Peyer's patch (tissue), 4 donors: ENCODE measurements around the gene OR5L1. TPM values are rescaled to one million over a fixed set of nuclear protein-coding genes. Genes with fewer than 3 reads are reported as not detected.

Experiments
- DNase-seq, 3 donors: peaks; one replicate each; pipeline ENCODE4 v3.0.0-alpha.2; 2017 to 2019
- H3K27ac ChIP-seq, 4 donors: fragments of 200-600 bp; sonication (generic); one replicate each; pipeline ENCODE4 v1.5.1; 2016 to 2019
- H3K27me3 ChIP-seq, 2 donors: fragments of 200-600 bp; sonication (generic); one replicate each; pipeline ENCODE4 v1.5.1; 2019
- H3K36me3 ChIP-seq, 3 donors: fragments of 200-600 bp; sonication (generic); one replicate each; pipeline ENCODE4 v1.5.1; 2016 to 2019
- H3K4me1 ChIP-seq, 4 donors: fragments of 200-600 bp; sonication (generic); one replicate each; pipeline ENCODE4 v1.5.1; 2016 to 2019
- H3K4me3 ChIP-seq, 4 donors: fragments of 200-600 bp; sonication (generic); 1 replicate in 3 of 4; 2 replicates in 1 of 4; pipeline ENCODE4 v1.5.1; 2016 to 2019; ENCODE audit warnings: mild to moderate bottlenecking in 1 of 4
- H3K9me3 ChIP-seq, 4 donors: fragments of 200-600 bp; sonication (generic); one replicate each; pipeline ENCODE4 v1.5.1; 2016 to 2019; ENCODE audit warnings: mild to moderate bottlenecking in 1 of 4
- CTCF ChIP-seq, 6 experiments: fragments of 450-650 bp in 4 of 6; fragments of 200-600 bp in 2 of 6; sonication (generic) in 1 of 6; IDR thresholded peaks; one replicate each; pipeline ENCODE4 v1.5.1; 2017 to 2019; ENCODE audit warnings: antibody characterized with exemption in 6 of 6, mild to moderate bottlenecking in 3 of 6, moderate library complexity in 1 of 6
- POLR2A ChIP-seq, 2 donors: fragments of 450-650 bp; IDR thresholded peaks; one replicate each; pipeline ENCODE4 v1.5.1; 2017; ENCODE audit warnings: antibody characterized with exemption in 2 of 2, mild to moderate bottlenecking in 2 of 2, moderate library complexity in 2 of 2
- total RNA-seq, 4 donors: library from RNA; depleted of rRNA; stranded (reverse); fragments of >200 nt; gene quantifications; one replicate each; pipeline ENCODE4 v1.1.0, GENCODE V29; 2016

Gene OR5L1
- total RNA-seq, 4 donors from 2014 or later: not detected

GRCh38 chr11:55852141-55852540 lies 41.0 kb downstream of the OR5L1 start:
- Histone ChIP-seq H3K36me3 (no peaks in the 10 kb centered on the region), H3K4me1 (no peaks in the 10 kb centered on the region), H3K4me3 (no peak overlapping the region), H3K27ac (no peak overlapping the region), H3K27me3 (no peaks in the 10 kb centered on the region), H3K9me3 (peaks cover 0 to 3% (median 0%) of the 10 kb centered on the region in 4 donors)
- TF ChIP-seq CTCF (IDR thresholded peaks at IDR 0.05) (no peak), POLR2A (IDR thresholded peaks at IDR 0.05) (no peak)
- DNase-seq: no peak

GRCh38 chr11:55854704-55855103 lies 43.5 kb downstream of the OR5L1 start:
- Histone ChIP-seq H3K36me3 (no peaks in the 10 kb centered on the region), H3K4me3 (no peak overlapping the region), H3K9me3 (no peaks in the 10 kb centered on the region), H3K4me1 (no peaks in the 10 kb centered on the region), H3K27ac (no peak overlapping the region), H3K27me3 (no peaks in the 10 kb centered on the region)
- TF ChIP-seq CTCF (IDR thresholded peaks at IDR 0.05) (no peak), POLR2A (IDR thresholded peaks at IDR 0.05) (no peak)
- DNase-seq: no peak

Other genes starting within 250 kb of the OR5L1 start
- not detected for gene OR4C16, start 239.2 kb upstream of the OR5L1 start, total RNA-seq
- not detected for gene OR4C11, start 203.7 kb upstream of the OR5L1 start, total RNA-seq
- not detected for gene OR4P4, start 176.3 kb upstream of the OR5L1 start, total RNA-seq
- not detected for gene OR4S2, start 163.0 kb upstream of the OR5L1 start, total RNA-seq
- not detected for gene OR4C6, start 149.2 kb upstream of the OR5L1 start, total RNA-seq
- not detected for gene OR5D13, start 37.9 kb upstream of the OR5L1 start, total RNA-seq
- not detected for gene OR5D14, start 15.8 kb upstream of the OR5L1 start, total RNA-seq
- gene OR5D18, start 8.3 kb downstream of the OR5L1 start, total RNA-seq: not detected
- gene OR5L2, start 15.9 kb downstream of the OR5L1 start, total RNA-seq: not detected
- not detected for gene OR5D16, start 27.4 kb downstream of the OR5L1 start, total RNA-seq
- not detected for gene TRIM51, start 71.9 kb downstream of the OR5L1 start, total RNA-seq
- not detected for gene OR5W2, start 103.2 kb downstream of the OR5L1 start, total RNA-seq
- gene OR5I1, start 125.0 kb downstream of the OR5L1 start, total RNA-seq: not detected
- not detected for gene OR10AG1, start 158.6 kb downstream of the OR5L1 start, total RNA-seq
- not detected for gene OR5F1, start 183.3 kb downstream of the OR5L1 start, total RNA-seq
- gene OR5AS1, start 216.3 kb downstream of the OR5L1 start, total RNA-seq: not detected